CD8-positive, alpha-beta memory T cell (primary cell): ENCODE data around the gene ADAMTSL1. TPM values are rescaled to one million over a fixed set of nuclear protein-coding genes. Genes with fewer than 3 reads are reported as not detected.

ENCODE experiments used
- CTCF ChIA-PET: fragments of 350-600 bp; sonication (Branson Sonifier 250); formaldehyde crosslinking; loops from one replicate; lab custom pipeline; 2021; ENCODE audit warnings: antibody characterized with exemption; lab: Charles Lee
- POLR2A ChIA-PET: fragments of 350-600 bp; sonication (Branson Sonifier 250); formaldehyde crosslinking; loops from one replicate; lab custom pipeline; 2021; ENCODE audit warnings: antibody characterized with exemption; lab: Charles Lee
- DNase-seq, 5 donors: peaks; one replicate each; pipeline versions ENCODE4 v3.0.0 to v3.0.0-alpha.2; 2020 to 2022; ENCODE audit warnings: mixed read lengths in 1 of 5
- H3K27ac ChIP-seq: one replicate; pipeline ENCODE4 v1.7.0; 2013; ENCODE audit warnings: low read depth, mild to moderate bottlenecking, low read length, moderate library complexity
- H3K27me3 ChIP-seq: 2 replicates; pipeline ENCODE4 v1.7.0; 2013; ENCODE audit warnings: low read length, mild to moderate bottlenecking; ENCODE audit not compliant: insufficient read depth, poor library complexity, severe bottlenecking
- H3K36me3 ChIP-seq: 2 replicates; pipeline ENCODE4 v1.7.0; 2013; ENCODE audit warnings: mild to moderate bottlenecking, low read length, moderate library complexity; ENCODE audit not compliant: insufficient read depth
- H3K4me1 ChIP-seq: 2 replicates; pipeline ENCODE4 v1.7.0; 2013; ENCODE audit warnings: mild to moderate bottlenecking, low read length, moderate library complexity; ENCODE audit not compliant: insufficient read depth
- H3K4me3 ChIP-seq: 2 replicates; pipeline ENCODE4 v1.7.0; 2013; ENCODE audit warnings: mild to moderate bottlenecking, low read length
- H3K9me3 ChIP-seq: 2 replicates; pipeline ENCODE4 v1.7.0; 2013; ENCODE audit warnings: mild to moderate bottlenecking, low read length
- H3K27ac Mint-ChIP-seq, 8 donors: one replicate each; pipeline ENCODE4 v1.8.0; 2020 to 2021; ENCODE audit warnings: mixed read lengths in 8 of 8, mild to moderate bottlenecking in 6 of 8, inconsistent platforms in 3 of 8, moderate library complexity in 3 of 8
- H3K27me3 Mint-ChIP-seq, 2 donors: one replicate each; pipeline ENCODE4 v1.8.0; 2020 to 2021; ENCODE audit warnings: mixed read lengths in 2 of 2, mild to moderate bottlenecking in 1 of 2, moderate library complexity in 1 of 2
- H3K36me3 Mint-ChIP-seq, 3 donors: one replicate each; pipeline ENCODE4 v1.8.0; 2020 to 2021; ENCODE audit warnings: mixed read lengths in 3 of 3, inconsistent platforms in 1 of 3, mild to moderate bottlenecking in 1 of 3
- H3K4me1 Mint-ChIP-seq, 3 donors: one replicate each; pipeline ENCODE4 v1.8.0; 2020 to 2021; ENCODE audit warnings: mixed read lengths in 3 of 3, inconsistent platforms in 1 of 3, mild to moderate bottlenecking in 1 of 3
- H3K4me3 Mint-ChIP-seq, 7 donors: one replicate each; pipeline ENCODE4 v1.8.0; 2020 to 2021; ENCODE audit warnings: mixed read lengths in 7 of 7, mild to moderate bottlenecking in 6 of 7, moderate library complexity in 4 of 7, inconsistent platforms in 2 of 7
- H3K9me3 Mint-ChIP-seq, 5 donors: one replicate each; pipeline ENCODE4 v1.8.0; 2020 to 2022; ENCODE audit warnings: mixed read lengths in 5 of 5, mild to moderate bottlenecking in 3 of 5, moderate library complexity in 2 of 5, inconsistent platforms in 1 of 5
- polyA plus RNA-seq: library from polyadenylated mRNA; unstranded; fragments of 300-500 nt; fragmentation: Illumina TruSeq; gene quantifications from one replicate; pipeline ENCODE4 v1.2.3, GENCODE V29; 2021
- total RNA-seq, 2 experiments: library from RNA; stranded (reverse); gene quantifications; one replicate each; pipeline ENCODE4 v1.2.3, GENCODE V29; 2021

The ADAMTSL1 gene
- total and polyA plus RNA-seq, 3 experiments from 2014 or later: not detected

DNA sequence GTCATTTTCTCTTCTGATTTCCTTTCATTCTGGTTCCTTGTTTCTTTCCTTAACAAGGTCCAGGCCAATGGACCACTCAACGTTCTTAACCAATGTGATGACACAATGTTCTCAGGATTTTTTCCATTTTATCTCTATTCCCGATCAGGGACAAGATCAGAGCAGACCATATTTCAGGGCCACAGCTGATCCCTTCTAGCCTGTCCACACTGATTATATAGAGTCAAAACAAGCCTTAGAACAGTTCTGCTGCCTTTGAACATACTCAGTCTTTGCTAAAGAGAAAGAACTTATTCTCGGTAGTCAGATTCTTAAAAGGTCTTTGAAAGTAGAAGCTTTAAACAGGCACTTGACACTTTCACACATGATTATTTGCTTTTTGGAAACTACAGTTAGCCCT is 188.4 kb downstream of the ADAMTSL1 start:
- peaks cover 0 to 3% (median 0%) of the 10 kb centered on the region in 5 donors for H3K9me3 Mint-ChIP-seq
- no peak overlapping the region for H3K27ac ChIP-seq
- H3K9me3 ChIP-seq: no peaks in the 10 kb centered on the region
- no peak overlapping the region for H3K4me3 Mint-ChIP-seq
- no peaks in the 10 kb centered on the region for H3K36me3 Mint-ChIP-seq
- H3K4me1 Mint-ChIP-seq: no peaks in the 10 kb centered on the region
- POLR2A ChIA-PET: no interaction called here
- H3K4me3 ChIP-seq: no peak overlapping the region
- no peaks in the 10 kb centered on the region for H3K4me1 ChIP-seq
- no peaks in the 10 kb centered on the region for H3K36me3 ChIP-seq
- CTCF ChIA-PET: no interaction called here
- no peak for DNase-seq
- no peaks in the 10 kb centered on the region for H3K27me3 ChIP-seq
- H3K27ac Mint-ChIP-seq: no peak overlapping the region
- peaks cover 0 to 2% of the 10 kb centered on the region in 2 donors for H3K27me3 Mint-ChIP-seq

GRCh38 chr9:18665947-18666346 is 192.0 kb downstream of the ADAMTSL1 start:
- POLR2A ChIA-PET: no interaction called here
- no peak overlapping the region for H3K27ac Mint-ChIP-seq
- H3K36me3 ChIP-seq: no peaks in the 10 kb centered on the region
- H3K27ac ChIP-seq: no peak overlapping the region
- no peaks in the 10 kb centered on the region for H3K27me3 ChIP-seq
- peaks cover 0 to 3% of the 10 kb centered on the region in 2 donors for H3K27me3 Mint-ChIP-seq
- no peak overlapping the region for H3K4me3 Mint-ChIP-seq
- H3K4me1 ChIP-seq: no peaks in the 10 kb centered on the region
- no peaks in the 10 kb centered on the region for H3K9me3 ChIP-seq
- DNase-seq: no peak
- CTCF ChIA-PET: no interaction called here
- no peak overlapping the region for H3K4me3 ChIP-seq
- H3K36me3 Mint-ChIP-seq: no peaks in the 10 kb centered on the region
- no peaks in the 10 kb centered on the region for H3K4me1 Mint-ChIP-seq
- no peaks in the 10 kb centered on the region for H3K9me3 Mint-ChIP-seq

- ChIA-PET CTCF (no interaction called here), POLR2A (no interaction called here)
- Mint-ChIP-seq H3K27ac (no peak overlapping the region), H3K4me3 (no peak overlapping the region), H3K4me1 (no peaks in the 10 kb centered on the region), H3K36me3 (no peaks in the 10 kb centered on the region), H3K27me3 (peaks cover 0 to 3% of the 10 kb centered on the region in 2 donors), H3K9me3 (no peaks in the 10 kb centered on the region)
- no peaks in the 10 kb centered on the region for H3K9me3 ChIP-seq
- no peak for DNase-seq
- H3K27me3 ChIP-seq: no peaks in the 10 kb centered on the region
- no peak overlapping the region for H3K27ac ChIP-seq
- no peak overlapping the region for H3K4me3 ChIP-seq
- H3K4me1 ChIP-seq: no peaks in the 10 kb centered on the region
- no peaks in the 10 kb centered on the region for H3K36me3 ChIP-seq
Observed at GRCh38 chr9:18666348-18666747, 192.4 kb downstream of the ADAMTSL1 start.

GRCh38 chr9:18666986-18667772 is 193.2 kb downstream of the ADAMTSL1 start:
- H3K36me3 ChIP-seq: no peaks in the 10 kb centered on the region
- H3K4me3 Mint-ChIP-seq: no peak overlapping the region
- no peaks in the 10 kb centered on the region for H3K4me1 Mint-ChIP-seq
- no peak overlapping the region for H3K27ac ChIP-seq
- no peak overlapping the region for H3K4me3 ChIP-seq
- H3K27me3 Mint-ChIP-seq: peaks cover 0 to 3% of the 10 kb centered on the region in 2 donors
- H3K4me1 ChIP-seq: no peaks in the 10 kb centered on the region
- H3K27me3 ChIP-seq: no peaks in the 10 kb centered on the region
- no peaks in the 10 kb centered on the region for H3K9me3 ChIP-seq
- DNase-seq: no peak
- no peak overlapping the region for H3K27ac Mint-ChIP-seq
- no peaks in the 10 kb centered on the region for H3K9me3 Mint-ChIP-seq
- CTCF ChIA-PET: no interaction called here
- POLR2A ChIA-PET: no interaction called here
- H3K36me3 Mint-ChIP-seq: no peaks in the 10 kb centered on the region

- DNase-seq: no peak
- Mint-ChIP-seq H3K4me1 (no peaks in the 10 kb centered on the region), H3K4me3 (no peak overlapping the region), H3K27me3 (peaks cover 0 to 3% of the 10 kb centered on the region in 2 donors), H3K9me3 (no peaks in the 10 kb centered on the region), H3K36me3 (no peaks in the 10 kb centered on the region), H3K27ac (no peak overlapping the region)
- Histone ChIP-seq H3K9me3 (no peaks in the 10 kb centered on the region), H3K27ac (no peak overlapping the region), H3K4me1 (no peaks in the 10 kb centered on the region), H3K4me3 (no peak overlapping the region), H3K36me3 (no peaks in the 10 kb centered on the region), H3K27me3 (no peaks in the 10 kb centered on the region)
- POLR2A ChIA-PET: no interaction called here
- CTCF ChIA-PET: no interaction called here
Observed at GRCh38 chr9:18668944-18669343, 195.0 kb downstream of the ADAMTSL1 start.

- Histone ChIP-seq H3K27ac (no peak overlapping the region), H3K4me1 (no peaks in the 10 kb centered on the region), H3K36me3 (no peaks in the 10 kb centered on the region), H3K9me3 (no peaks in the 10 kb centered on the region), H3K27me3 (no peaks in the 10 kb centered on the region), H3K4me3 (no peak overlapping the region)
- Mint-ChIP-seq H3K4me1 (no peaks in the 10 kb centered on the region), H3K27me3 (peaks cover 0 to 1% of the 10 kb centered on the region in 2 donors), H3K27ac (no peak overlapping the region), H3K36me3 (no peaks in the 10 kb centered on the region), H3K4me3 (no peak overlapping the region), H3K9me3 (no peaks in the 10 kb centered on the region)
- no peak for DNase-seq
- CTCF ChIA-PET: no interaction called here
- POLR2A ChIA-PET: no interaction called here
Observed at GRCh38 chr9:18672706-18673105, 198.8 kb downstream of the ADAMTSL1 start.

DNA sequence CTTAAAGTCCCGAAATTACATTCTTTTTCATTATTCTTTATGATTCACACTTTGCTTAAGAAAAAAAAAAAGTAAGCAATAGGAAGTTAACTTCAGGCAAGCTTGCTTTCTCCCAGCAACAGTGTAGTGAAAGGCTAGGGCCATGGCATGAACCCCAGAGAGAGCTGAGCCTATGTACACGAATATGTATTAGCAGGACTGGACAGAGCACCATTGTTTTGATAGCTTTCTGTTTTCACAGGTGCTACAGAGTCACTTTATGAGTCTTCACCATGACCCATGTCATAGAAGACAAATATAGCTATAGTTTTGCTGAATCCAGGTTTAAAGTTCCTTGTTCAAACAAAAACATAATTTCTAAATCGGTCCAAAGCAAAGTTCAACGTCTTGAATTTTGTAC is 199.2 kb downstream of the ADAMTSL1 start:
- CTCF ChIA-PET: no interaction called here
- Mint-ChIP-seq H3K4me3 (no peak overlapping the region), H3K36me3 (no peaks in the 10 kb centered on the region), H3K27ac (no peak overlapping the region), H3K9me3 (no peaks in the 10 kb centered on the region), H3K27me3 (peaks cover 0 to 1% of the 10 kb centered on the region in 2 donors), H3K4me1 (no peaks in the 10 kb centered on the region)
- H3K4me3 ChIP-seq: no peak overlapping the region
- H3K27ac ChIP-seq: no peak overlapping the region
- DNase-seq: no peak
- no peaks in the 10 kb centered on the region for H3K9me3 ChIP-seq
- no peaks in the 10 kb centered on the region for H3K36me3 ChIP-seq
- no peaks in the 10 kb centered on the region for H3K27me3 ChIP-seq
- POLR2A ChIA-PET: no interaction called here
- no peaks in the 10 kb centered on the region for H3K4me1 ChIP-seq

GRCh38 chr9:18675332-18675731 is 201.4 kb downstream of the ADAMTSL1 start:
- Histone ChIP-seq H3K9me3 (no peaks in the 10 kb centered on the region), H3K4me1 (no peaks in the 10 kb centered on the region), H3K4me3 (no peak overlapping the region), H3K27ac (no peak overlapping the region), H3K36me3 (no peaks in the 10 kb centered on the region), H3K27me3 (no peaks in the 10 kb centered on the region)
- Mint-ChIP-seq H3K4me3 (no peak overlapping the region), H3K27ac (no peak overlapping the region), H3K27me3 (no peaks in the 10 kb centered on the region), H3K36me3 (no peaks in the 10 kb centered on the region), H3K4me1 (no peaks in the 10 kb centered on the region), H3K9me3 (no peaks in the 10 kb centered on the region)
- ChIA-PET CTCF (no interaction called here), POLR2A (no interaction called here)
- no peak for DNase-seq
